ENCODE data around the gene DDX39B. TPM values are rescaled to one million over a fixed set of nuclear protein-coding genes. Genes with fewer than 3 reads are reported as not detected.

The DDX39B gene
- total RNA-seq, 1 donor from 2014 or later: 265 TPM

- Histone ChIP-seq H3K36me3 (peaks cover 18% of the 10 kb centered on the region), H3K9me3 (no peaks in the 10 kb centered on the region), H3K27ac (no peak overlapping the region), H3K4me1 (peaks cover 46% of the 10 kb centered on the region), H3K27me3 (ENCODE audit: low read depth) (no peaks in the 10 kb centered on the region), H3K4me3 (no peak overlapping the region)
- TF ChIP-seq, protein P1, sequence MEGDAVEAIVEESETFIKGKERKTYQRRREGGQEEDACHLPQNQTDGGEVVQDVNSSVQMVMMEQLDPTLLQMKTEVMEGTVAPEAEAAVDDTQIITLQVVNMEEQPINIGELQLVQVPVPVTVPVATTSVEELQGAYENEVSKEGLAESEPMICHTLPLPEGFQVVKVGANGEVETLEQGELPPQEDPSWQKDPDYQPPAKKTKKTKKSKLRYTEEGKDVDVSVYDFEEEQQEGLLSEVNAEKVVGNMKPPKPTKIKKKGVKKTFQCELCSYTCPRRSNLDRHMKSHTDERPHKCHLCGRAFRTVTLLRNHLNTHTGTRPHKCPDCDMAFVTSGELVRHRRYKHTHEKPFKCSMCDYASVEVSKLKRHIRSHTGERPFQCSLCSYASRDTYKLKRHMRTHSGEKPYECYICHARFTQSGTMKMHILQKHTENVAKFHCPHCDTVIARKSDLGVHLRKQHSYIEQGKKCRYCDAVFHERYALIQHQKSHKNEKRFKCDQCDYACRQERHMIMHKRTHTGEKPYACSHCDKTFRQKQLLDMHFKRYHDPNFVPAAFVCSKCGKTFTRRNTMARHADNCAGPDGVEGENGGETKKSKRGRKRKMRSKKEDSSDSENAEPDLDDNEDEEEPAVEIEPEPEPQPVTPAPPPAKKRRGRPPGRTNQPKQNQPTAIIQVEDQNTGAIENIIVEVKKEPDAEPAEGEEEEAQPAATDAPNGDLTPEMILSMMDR (IDR thresholded peaks at IDR 0.05): no peak
- intact Hi-C loops (cut with DNase I): loop anchor here (10.0 kb wide), 1 partner anchor 51 kb away; the partner anchor contains the start of gene NCR3
- ATAC-seq (no peak), DNase-seq (no peak)
Observed at GRCh38 chr6:31543639-31544038, 1.8 kb upstream of the DDX39B start.

GRCh38 chr6:31541059-31541657, 645 bp downstream of the DDX39B start:
- DNase-seq: no peak
- no peaks in the 10 kb centered on the region for H3K27me3 ChIP-seq (ENCODE audit: low read depth)
- peak overlapping the region; percentile 85 for H3K4me3 ChIP-seq
- peaks cover 33% of the 10 kb centered on the region for H3K4me1 ChIP-seq
- TF ChIP-seq, protein P1 (IDR thresholded peaks at IDR 0.05): no peak
- H3K27ac ChIP-seq: peak overlapping the region; percentile 90
- H3K9me3 ChIP-seq: no peaks in the 10 kb centered on the region
- peaks cover 43% of the 10 kb centered on the region for H3K36me3 ChIP-seq
- ATAC-seq: peak; percentile 57 to 69
- intact Hi-C loops (cut with DNase I): loop anchor here (10.0 kb wide), 1 partner anchor 54 kb away; the partner anchor contains the start of gene NCR3

GRCh38 chr6:31540640-31541039, 1.2 kb downstream of the DDX39B start:
- Histone ChIP-seq H3K4me3 (peak overlapping the region; percentile 85), H3K27me3 (ENCODE audit: low read depth) (no peaks in the 10 kb centered on the region), H3K36me3 (peaks cover 48% of the 10 kb centered on the region), H3K9me3 (no peaks in the 10 kb centered on the region), H3K27ac (peak overlapping the region; percentile 90), H3K4me1 (peaks cover 33% of the 10 kb centered on the region)
- TF ChIP-seq, protein P1 (IDR thresholded peaks at IDR 0.05): no peak
- ATAC-seq: no peak
- DNase-seq: no peak
- intact Hi-C loops (cut with DNase I): loop anchor here (10.0 kb wide), 1 partner anchor 54 kb away; the partner anchor contains the start of gene NCR3

- no peak overlapping the region for H3K27ac ChIP-seq
- TF ChIP-seq, protein P1 (IDR thresholded peaks at IDR 0.05): no peak
- no peak overlapping the region for H3K4me3 ChIP-seq
- DNase-seq (no peak), ATAC-seq (no peak)
- H3K36me3 ChIP-seq: peaks cover 65% of the 10 kb centered on the region
- no peaks in the 10 kb centered on the region for H3K27me3 ChIP-seq (ENCODE audit: low read depth)
- peaks cover 33% of the 10 kb centered on the region for H3K4me1 ChIP-seq
- no peaks in the 10 kb centered on the region for H3K9me3 ChIP-seq
- intact Hi-C loops (cut with DNase I): no loop called here
Observed at GRCh38 chr6:31538805-31539400, 2.9 kb downstream of the DDX39B start.

GRCh38 chr6:31535538-31536324, 6.1 kb downstream of the DDX39B start:
- Histone ChIP-seq H3K27ac (no peak overlapping the region), H3K36me3 (peaks cover 97% of the 10 kb centered on the region), H3K4me3 (no peak overlapping the region), H3K9me3 (no peaks in the 10 kb centered on the region), H3K4me1 (peaks cover 25% of the 10 kb centered on the region), H3K27me3 (ENCODE audit: low read depth) (no peaks in the 10 kb centered on the region)
- DNase-seq (no peak), ATAC-seq (no peak)
- TF ChIP-seq, protein P1 (IDR thresholded peaks at IDR 0.05): no peak
- intact Hi-C loops (cut with DNase I): no loop called here

Measured in lower lobe of right lung (tissue), 2 donors.